HL-60 (cell line): ENCODE measurements around the gene OR11L1.

ENCODE experiments used
- GABPA ChIP-seq: IDR thresholded peaks from 2 replicates; pipeline ENCODE4 v1.6.1; 2012; ENCODE audit warnings: low read depth
- POLR2AphosphoS5 ChIP-seq: IDR thresholded peaks from 2 replicates; pipeline ENCODE4 v1.6.1; 2012; ENCODE audit warnings: low read depth
- SPI1 ChIP-seq: IDR thresholded peaks from 2 replicates; pipeline ENCODE4 v1.6.1; 2012; ENCODE audit warnings: low read depth, mild to moderate bottlenecking, borderline replicate concordance
- TF ChIP-seq, protein P1 (sequence below): IDR thresholded peaks from one replicate; pipeline ENCODE4 v1.5.1; 2011; ENCODE audit warnings: low read length, control low read depth, inconsistent platforms; ENCODE audit not compliant: insufficient read depth
- TF ChIP-seq, protein P2 (sequence below): IDR thresholded peaks from 2 replicates; pipeline ENCODE4 v1.6.1; 2012; ENCODE audit warnings: low read depth; ENCODE audit not compliant: insufficient replicate concordance

DNA sequence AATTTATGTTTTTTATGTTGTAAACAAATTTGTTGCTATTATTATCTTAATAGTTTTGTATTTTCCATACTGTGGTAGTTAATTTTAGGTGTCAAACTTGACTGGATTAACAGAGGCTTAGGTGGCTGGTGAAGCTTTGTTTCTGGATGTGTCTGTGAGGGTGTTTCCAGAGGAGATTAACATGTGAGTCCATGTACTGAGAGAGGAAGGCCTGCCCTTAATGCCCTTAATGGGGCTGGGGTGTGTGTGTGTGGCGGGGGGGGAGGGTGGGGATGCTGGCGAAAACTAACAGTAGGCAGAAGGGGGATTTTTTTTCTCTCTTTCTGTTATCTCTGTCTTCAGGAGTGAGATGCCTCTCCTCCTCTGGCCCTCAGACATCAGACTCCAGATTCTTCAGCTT, 19.6 kb downstream of the OR11L1 start:
- TF ChIP-seq, protein P1, sequence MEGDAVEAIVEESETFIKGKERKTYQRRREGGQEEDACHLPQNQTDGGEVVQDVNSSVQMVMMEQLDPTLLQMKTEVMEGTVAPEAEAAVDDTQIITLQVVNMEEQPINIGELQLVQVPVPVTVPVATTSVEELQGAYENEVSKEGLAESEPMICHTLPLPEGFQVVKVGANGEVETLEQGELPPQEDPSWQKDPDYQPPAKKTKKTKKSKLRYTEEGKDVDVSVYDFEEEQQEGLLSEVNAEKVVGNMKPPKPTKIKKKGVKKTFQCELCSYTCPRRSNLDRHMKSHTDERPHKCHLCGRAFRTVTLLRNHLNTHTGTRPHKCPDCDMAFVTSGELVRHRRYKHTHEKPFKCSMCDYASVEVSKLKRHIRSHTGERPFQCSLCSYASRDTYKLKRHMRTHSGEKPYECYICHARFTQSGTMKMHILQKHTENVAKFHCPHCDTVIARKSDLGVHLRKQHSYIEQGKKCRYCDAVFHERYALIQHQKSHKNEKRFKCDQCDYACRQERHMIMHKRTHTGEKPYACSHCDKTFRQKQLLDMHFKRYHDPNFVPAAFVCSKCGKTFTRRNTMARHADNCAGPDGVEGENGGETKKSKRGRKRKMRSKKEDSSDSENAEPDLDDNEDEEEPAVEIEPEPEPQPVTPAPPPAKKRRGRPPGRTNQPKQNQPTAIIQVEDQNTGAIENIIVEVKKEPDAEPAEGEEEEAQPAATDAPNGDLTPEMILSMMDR, result no peak
- TF ChIP-seq POLR2AphosphoS5, result no peak
- TF ChIP-seq GABPA, result no peak
- TF ChIP-seq, protein P2, sequence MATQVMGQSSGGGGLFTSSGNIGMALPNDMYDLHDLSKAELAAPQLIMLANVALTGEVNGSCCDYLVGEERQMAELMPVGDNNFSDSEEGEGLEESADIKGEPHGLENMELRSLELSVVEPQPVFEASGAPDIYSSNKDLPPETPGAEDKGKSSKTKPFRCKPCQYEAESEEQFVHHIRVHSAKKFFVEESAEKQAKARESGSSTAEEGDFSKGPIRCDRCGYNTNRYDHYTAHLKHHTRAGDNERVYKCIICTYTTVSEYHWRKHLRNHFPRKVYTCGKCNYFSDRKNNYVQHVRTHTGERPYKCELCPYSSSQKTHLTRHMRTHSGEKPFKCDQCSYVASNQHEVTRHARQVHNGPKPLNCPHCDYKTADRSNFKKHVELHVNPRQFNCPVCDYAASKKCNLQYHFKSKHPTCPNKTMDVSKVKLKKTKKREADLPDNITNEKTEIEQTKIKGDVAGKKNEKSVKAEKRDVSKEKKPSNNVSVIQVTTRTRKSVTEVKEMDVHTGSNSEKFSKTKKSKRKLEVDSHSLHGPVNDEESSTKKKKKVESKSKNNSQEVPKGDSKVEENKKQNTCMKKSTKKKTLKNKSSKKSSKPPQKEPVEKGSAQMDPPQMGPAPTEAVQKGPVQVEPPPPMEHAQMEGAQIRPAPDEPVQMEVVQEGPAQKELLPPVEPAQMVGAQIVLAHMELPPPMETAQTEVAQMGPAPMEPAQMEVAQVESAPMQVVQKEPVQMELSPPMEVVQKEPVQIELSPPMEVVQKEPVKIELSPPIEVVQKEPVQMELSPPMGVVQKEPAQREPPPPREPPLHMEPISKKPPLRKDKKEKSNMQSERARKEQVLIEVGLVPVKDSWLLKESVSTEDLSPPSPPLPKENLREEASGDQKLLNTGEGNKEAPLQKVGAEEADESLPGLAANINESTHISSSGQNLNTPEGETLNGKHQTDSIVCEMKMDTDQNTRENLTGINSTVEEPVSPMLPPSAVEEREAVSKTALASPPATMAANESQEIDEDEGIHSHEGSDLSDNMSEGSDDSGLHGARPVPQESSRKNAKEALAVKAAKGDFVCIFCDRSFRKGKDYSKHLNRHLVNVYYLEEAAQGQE, result no peak
- no peak for TF ChIP-seq SPI1
